Measurements from ENCODE around the gene ACAP1.

Gene ACAP1

GRCh38 chr17:7341842-7342241, 5.5 kb downstream of the ACAP1 start:
- TF ChIP-seq ZC3H10 (CRISPR knock-in tag; IDR thresholded peaks at IDR 0.05): no peak
- TF ChIP-seq RARB (CRISPR knock-in tag; IDR thresholded peaks at IDR 0.05): no peak
- TF ChIP-seq CREB5 (CRISPR knock-in tag; IDR thresholded peaks at IDR 0.05; ENCODE audit: low read depth): no peak
- TF ChIP-seq ZNF565 (CRISPR knock-in tag; conservative IDR thresholded peaks at IDR 0.05; ENCODE audit: low read depth): no peak
- TF ChIP-seq TOX (CRISPR knock-in tag; IDR thresholded peaks at IDR 0.05; ENCODE audit: borderline replicate concordance): no peak
- no peak for ATAC-seq

- TF ChIP-seq CREB5 (CRISPR knock-in tag; IDR thresholded peaks at IDR 0.05; ENCODE audit: low read depth): no peak
- ATAC-seq: no peak
Observed at GRCh38 chr17:7343250-7343649, 6.9 kb downstream of the ACAP1 start.

DNA sequence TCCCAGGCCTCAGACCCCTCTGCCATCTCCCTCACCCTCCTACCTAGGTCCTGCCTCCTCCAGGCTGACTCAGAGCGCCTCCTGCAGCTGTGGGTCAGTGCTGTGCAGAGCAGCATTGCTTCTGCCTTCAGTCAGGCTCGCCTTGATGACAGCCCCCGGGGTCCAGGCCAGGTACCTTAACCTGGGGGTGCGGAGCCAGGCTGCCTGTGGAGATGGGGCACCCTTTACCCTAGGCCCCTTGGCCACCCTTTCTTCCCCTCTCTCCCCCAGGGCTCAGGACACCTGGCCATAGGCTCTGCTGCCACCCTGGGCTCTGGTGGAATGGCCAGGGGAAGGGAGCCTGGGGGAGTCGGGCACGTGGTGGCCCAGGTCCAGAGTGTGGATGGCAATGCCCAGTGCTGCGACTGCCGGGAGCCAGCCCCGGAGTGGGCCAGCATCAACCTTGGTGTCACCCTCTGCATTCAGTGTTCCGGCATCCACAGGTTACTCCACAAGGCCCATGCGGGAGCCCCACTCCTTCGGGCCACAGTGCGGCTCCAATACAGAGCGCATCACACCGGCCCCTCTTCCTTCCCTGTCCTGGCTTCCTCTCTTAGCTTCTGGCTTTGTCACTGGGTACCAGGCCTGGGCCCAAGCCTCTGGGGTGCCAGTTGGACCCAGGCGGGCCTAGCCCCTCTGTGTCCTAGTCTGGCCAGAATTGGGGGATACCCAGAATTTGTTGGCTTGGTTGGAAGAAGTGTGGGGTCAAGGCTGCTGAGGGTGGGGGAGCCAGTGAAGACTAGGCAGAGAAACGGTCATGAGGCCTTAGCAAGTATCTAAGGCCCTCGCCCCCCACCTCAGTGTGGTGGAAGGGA, 10.7 kb downstream of the ACAP1 start:
- TF ChIP-seq, protein P1, sequence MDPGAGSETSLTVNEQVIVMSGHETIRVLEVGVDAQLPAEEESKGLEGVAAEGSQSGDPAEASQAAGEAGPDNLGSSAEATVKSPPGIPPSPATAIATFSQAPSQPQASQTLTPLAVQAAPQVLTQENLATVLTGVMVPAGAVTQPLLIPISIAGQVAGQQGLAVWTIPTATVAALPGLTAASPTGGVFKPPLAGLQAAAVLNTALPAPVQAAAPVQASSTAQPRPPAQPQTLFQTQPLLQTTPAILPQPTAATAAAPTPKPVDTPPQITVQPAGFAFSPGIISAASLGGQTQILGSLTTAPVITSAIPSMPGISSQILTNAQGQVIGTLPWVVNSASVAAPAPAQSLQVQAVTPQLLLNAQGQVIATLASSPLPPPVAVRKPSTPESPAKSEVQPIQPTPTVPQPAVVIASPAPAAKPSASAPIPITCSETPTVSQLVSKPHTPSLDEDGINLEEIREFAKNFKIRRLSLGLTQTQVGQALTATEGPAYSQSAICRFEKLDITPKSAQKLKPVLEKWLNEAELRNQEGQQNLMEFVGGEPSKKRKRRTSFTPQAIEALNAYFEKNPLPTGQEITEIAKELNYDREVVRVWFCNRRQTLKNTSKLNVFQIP (CRISPR knock-in tag; IDR thresholded peaks at IDR 0.05; ENCODE audit: borderline replicate concordance, low read depth): no peak
- TF ChIP-seq OSR1 (CRISPR knock-in tag; IDR thresholded peaks at IDR 0.05): no peak
- TF ChIP-seq ZNF565 (CRISPR knock-in tag; conservative IDR thresholded peaks at IDR 0.05; ENCODE audit: low read depth): no peak
- no peak for TF ChIP-seq PATZ1 (CRISPR knock-in tag; IDR thresholded peaks at IDR 0.05; ENCODE audit: borderline replicate concordance)
- no peak for TF ChIP-seq ZNF8 (CRISPR knock-in tag; IDR thresholded peaks at IDR 0.05)
- no peak for TF ChIP-seq TCF4 (CRISPR knock-in tag; IDR thresholded peaks at IDR 0.05; ENCODE audit: borderline replicate concordance)
- no peak for TF ChIP-seq ESRRG (CRISPR knock-in tag; IDR thresholded peaks at IDR 0.05)
- TF ChIP-seq ARNTL (CRISPR knock-in tag; IDR thresholded peaks at IDR 0.05; ENCODE audit: borderline replicate concordance, low read depth): no peak
- TF ChIP-seq CSDC2 (CRISPR knock-in tag; IDR thresholded peaks at IDR 0.05): no peak
- no peak for TF ChIP-seq ZC3H10 (CRISPR knock-in tag; IDR thresholded peaks at IDR 0.05)
- TF ChIP-seq ZFP3 (CRISPR knock-in tag; IDR thresholded peaks at IDR 0.05): no peak
- TF ChIP-seq TOX (CRISPR knock-in tag; IDR thresholded peaks at IDR 0.05; ENCODE audit: borderline replicate concordance): no peak
- no peak for TF ChIP-seq CREB5 (CRISPR knock-in tag; IDR thresholded peaks at IDR 0.05; ENCODE audit: low read depth)
- TF ChIP-seq RARB (CRISPR knock-in tag; IDR thresholded peaks at IDR 0.05): no peak
- TF ChIP-seq BACH2 (CRISPR knock-in tag; IDR thresholded peaks at IDR 0.05; ENCODE audit: borderline replicate concordance): no peak
- no peak for TF ChIP-seq ISL1 (CRISPR knock-in tag; IDR thresholded peaks at IDR 0.05)
- no peak for TF ChIP-seq SNAI2 (CRISPR knock-in tag; IDR thresholded peaks at IDR 0.05)
- no peak for TF ChIP-seq GLIS3 (CRISPR knock-in tag; IDR thresholded peaks at IDR 0.05)
- TF ChIP-seq ZNF70 (CRISPR knock-in tag; IDR thresholded peaks at IDR 0.05): no peak
- ATAC-seq: no peak

All from SK-N-SH treated with all-trans-retinoic acid at 6 μM for 48 hours (cell line).